Globus pallidus (tissue), 1 donor: ENCODE data around the gene KRT12.
"Not testable (repeated sequence)": the region's sequence is repeated elsewhere in the genome, so short reads cannot be mapped to it uniquely, and the experiment has no call there.

Experiments
- DNase-seq: peaks from one replicate; pipeline ENCODE4 v3.0.0-alpha.2; 2015; ENCODE audit warnings: low spot score

Gene KRT12

GRCh38 chr17:40883626-40884334, 16.8 kb upstream of the KRT12 start:
- DNase-seq: no peak

GRCh38 chr17:40883031-40883430, 16.0 kb upstream of the KRT12 start:
- DNase-seq: no peak

- no peak for DNase-seq
Observed at GRCh38 chr17:40879026-40879425, 12.0 kb upstream of the KRT12 start.

DNA sequence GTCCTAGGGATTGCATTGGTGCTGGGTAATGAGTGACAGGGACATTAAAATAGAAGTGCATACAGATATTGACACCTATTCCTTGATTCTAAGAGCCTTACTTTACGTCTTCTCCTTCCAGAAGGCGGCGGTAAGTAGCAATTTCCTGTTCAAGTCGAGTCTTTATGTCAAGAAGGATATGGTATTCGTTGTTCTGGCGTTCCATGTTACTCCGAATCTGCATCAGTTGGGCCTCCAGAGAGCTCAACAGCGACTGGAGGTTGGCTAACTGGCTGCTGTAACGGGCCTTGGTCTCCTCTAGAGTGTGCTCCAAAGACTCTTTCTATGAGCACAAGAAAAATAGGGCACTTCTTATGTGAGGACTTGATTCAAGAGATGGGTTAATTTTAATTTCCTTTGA, 11.0 kb upstream of the KRT12 start:
- DNase-seq: no peak

DNA sequence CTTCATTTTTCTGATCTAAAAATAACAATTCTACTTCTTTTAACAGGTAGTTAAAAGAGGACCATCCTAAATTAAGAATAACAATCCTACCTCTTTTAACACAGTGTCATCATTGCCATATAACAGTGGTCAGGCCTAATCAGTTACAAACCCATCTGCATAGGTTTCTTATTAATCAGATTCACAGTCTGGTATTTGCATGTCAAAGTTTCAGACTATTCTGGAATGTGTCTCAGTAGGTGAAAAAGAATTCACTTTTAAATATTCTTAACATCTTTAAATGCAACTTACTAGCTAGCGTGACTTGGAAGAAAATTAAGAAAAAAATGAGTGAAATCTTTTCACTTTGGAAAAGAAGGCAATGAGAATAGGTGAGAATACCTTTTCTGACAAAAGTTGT, 6.8 kb upstream of the KRT12 start:
- no peak for DNase-seq

DNA sequence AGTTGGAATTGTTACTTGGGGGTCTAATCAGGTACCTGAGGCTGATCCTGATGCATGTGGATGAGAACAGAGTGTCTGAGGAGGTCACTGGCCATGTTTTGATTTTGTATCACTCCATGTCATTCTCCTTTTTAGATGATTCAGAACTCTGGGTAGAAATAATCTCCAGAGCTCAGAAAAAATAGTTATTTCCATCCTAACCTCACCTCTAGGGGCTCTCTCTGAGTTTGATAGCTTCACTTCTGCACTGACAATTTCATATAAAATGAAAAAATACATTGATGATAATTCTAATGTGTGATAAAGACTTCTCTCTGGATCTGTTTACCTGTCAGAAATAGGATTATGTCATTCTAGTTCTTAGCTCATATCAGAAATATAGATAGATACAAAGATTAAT, 6.2 kb upstream of the KRT12 start:
- no peak for DNase-seq

- no peak for DNase-seq
Observed at GRCh38 chr17:40872416-40872815, 5.4 kb upstream of the KRT12 start.

DNA sequence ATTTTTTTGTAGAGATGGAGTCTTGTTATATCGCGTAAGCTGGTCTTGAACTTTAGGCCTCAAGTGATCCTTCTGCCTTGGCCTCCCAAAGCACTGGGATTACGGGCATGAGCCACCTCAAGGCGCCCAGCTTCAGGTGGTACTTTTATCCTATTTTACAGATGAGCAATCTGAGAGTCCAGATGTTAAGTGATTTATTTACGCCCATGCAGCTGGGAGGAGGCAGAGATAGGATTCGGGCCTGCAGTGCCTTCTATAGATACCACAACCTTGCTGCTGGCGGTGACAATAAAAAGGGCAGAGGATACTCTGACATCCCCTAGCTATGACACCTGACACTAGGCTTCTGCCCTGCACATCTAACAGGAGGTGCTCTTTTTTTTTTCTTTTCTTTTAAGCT, 4.3 kb upstream of the KRT12 start:
- no peak for DNase-seq

DNA sequence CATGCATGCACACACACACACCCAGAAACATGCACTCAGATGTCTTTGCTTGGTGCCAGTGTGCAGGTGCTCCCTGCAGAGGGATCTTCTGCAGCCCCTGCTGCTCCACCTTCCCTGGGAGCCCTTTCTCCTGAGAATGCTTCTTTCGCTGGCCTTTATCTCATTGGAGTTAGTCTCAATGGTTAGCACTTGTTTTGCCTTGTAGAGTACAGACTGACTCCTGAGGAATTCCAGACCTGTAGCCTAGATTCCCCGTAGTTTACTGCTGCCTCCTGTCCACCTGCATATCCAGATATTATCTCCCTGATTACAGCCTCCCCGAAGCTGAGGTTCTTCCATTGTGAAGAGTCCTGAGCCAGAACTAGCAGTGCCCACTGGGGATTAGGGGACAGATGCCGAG, 3.1 kb upstream of the KRT12 start:
- DNase-seq: no peak

DNA sequence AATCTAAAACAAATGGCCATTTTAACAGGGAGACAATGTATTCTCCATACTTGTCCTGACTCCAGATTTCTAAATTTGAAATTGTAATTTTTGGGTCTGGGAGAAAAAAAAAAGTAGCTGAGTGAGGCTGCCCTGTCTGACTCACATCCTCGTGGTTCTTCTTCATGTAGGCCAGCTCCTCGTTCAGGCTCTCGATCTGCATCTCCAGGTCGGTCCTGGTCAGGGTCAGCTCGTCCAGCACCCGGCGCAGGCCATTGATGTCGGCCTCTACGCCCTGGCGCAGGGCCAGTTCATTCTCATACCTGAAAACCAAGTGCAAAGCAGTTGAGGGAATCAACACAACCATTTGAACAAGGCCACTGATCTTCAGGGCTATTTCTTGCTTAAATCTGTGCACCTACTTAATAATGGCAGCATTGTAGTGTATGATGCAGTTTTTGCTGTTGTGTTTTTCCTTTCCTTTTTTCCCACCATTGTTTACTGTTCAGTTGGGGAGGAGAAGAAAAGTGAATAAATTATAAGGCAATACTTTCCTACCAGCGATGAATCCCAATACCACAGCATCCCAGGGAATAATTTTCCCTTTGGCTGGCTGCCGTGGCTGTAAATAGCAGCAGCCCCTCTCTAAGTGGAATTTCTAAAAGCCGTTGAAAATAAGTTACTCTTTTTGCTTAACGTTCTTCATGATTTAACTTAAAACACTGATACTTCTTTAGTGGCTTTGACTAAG, 2.2 kb downstream of the KRT12 start:
- no peak for DNase-seq

GRCh38 chr17:40862985-40863733, 3.9 kb downstream of the KRT12 start:
- DNase-seq: no peak

GRCh38 chr17:40859536-40859935, 7.5 kb downstream of the KRT12 start:
- DNase-seq: no peak

GRCh38 chr17:40858667-40859066, 8.4 kb downstream of the KRT12 start:
- DNase-seq: not testable (repeated sequence)

GRCh38 chr17:40857535-40857934, 9.5 kb downstream of the KRT12 start:
- DNase-seq: no peak

DNA sequence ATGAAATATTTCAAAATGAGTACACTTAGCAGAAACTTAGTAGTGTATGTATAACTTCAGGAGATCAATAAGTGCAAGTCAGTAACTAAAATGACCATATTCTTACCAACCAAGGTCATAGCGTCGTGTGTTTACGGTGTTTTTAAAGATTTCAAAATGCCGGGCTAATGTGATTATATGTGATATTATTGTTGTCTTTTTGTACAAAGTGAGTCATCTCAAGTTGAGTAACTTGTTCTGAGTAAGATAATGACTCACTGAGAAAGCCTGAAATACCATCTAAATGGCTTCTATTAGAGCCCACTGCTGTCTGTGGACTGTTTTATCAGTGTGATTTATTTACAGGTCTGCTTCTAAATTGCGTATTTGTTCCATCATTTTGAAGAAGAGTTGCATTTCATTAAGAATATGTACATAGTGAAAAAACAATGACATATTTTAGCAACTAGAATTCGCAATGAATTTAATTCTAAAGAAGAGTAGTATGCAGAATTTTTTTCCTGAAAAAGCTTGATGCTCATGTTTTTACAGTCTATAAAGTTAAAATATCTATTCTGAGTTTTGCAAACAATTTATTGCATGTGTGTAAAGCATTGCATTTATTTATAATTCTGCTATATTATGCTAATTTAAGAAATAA, 12.7 kb downstream of the KRT12 start:
- no peak for DNase-seq

DNA sequence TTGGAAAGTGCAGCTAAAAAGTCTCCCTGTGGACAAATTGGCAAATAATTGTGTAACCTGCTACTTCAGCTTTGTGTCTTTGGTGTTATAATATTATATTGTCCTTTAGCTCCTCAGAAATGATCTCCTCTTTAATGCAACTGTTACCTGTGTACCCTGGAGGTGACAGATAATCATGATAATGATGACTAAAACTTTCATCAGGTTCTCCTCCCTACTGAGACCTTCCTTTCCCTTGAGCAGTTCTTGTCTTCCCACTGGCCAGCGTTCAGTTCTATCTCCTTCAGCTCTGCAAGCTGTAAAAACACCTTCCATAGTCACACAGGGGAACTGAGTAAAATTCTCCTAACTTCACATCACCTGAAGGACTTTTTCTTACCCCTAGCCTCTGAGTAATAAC, 14.7 kb downstream of the KRT12 start:
- DNase-seq: no peak

DNA sequence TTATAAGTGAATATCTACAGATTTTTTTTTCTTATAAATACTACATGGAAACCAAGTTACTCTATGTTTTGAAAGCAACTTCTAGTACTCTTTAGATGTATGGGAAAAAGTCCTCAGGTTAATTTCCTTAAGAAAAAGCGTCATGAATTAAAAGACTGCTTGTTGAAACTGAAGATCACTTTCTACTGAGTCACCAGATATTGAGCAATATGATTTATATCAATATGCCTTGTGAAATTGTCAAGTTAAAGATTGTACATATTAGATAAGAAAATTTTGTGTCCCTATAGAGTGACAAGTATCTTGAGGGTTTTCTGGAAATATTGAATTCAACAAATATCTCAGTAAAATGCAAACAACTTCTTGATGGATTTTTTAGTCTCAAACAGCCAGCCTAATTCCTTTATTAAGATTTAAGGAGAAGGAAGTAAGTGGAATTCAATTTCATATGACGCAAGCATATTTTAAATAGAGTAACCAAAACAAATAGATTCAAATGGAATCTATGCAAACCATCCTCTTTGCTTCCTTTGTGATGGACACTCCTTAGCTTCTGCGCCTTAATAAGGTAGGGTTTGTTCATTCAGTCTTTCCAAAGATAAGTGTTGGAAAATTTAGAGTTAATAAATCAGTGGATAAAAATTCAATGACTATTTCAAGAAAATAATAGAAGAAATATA, 16.6 kb downstream of the KRT12 start:
- DNase-seq: no peak

- no peak for DNase-seq
Observed at GRCh38 chr17:40849723-40850122, 17.3 kb downstream of the KRT12 start.

DNA sequence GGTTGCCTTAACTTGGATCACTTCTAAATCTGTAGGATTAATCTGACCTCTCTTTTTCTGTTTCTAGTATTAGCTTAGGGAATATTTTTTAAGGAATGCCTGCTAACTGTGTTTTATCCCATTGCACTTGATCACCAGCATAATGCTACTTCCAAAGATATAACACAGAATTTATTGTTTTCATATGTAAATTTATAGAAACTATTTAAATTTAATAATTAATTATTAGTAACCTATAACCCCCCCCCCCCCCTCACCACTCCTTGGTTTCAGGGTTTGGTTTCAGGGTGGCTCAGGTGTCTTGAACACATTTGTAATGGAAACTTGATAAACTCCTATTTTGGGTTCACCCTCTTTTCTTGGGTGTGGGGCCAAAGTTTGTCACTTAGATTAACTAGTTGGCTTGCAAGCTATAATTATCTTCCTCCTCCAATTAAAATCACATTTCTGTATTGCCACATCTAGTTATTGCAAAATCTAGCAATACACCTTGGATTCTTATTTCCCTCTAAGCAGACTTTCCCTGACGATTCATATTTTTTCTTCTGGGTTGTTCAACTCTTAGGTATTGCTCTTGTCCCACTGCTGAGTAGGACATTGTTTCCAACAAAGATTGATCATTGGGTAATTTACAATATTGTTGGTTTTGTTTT, 18.3 kb downstream of the KRT12 start:
- no peak for DNase-seq

- DNase-seq: no peak
Observed at GRCh38 chr17:40846515-40847144, 20.4 kb downstream of the KRT12 start.

GRCh38 chr17:40844671-40845107, 22.3 kb downstream of the KRT12 start:
- no peak for DNase-seq
